Activated B cell treated with CpG ODN at 0.5 μM for 24 hours (primary cell): Measurements from ENCODE around the gene CD8B. TPM values are rescaled to one million over a fixed set of nuclear protein-coding genes. Genes with fewer than 3 reads are reported as not detected.

ENCODE experiments used
- ATAC-seq: fragments of 200-7000 bp; cut with Tn5 transposase; one replicate; pipeline ENCODE4 v1.10.0; 2021; ENCODE audit warnings: low read depth, mild to moderate bottlenecking, moderate library complexity
- CTCF ChIA-PET: fragments of 350-600 bp; sonication (Branson Sonifier 250); formaldehyde crosslinking; loops from one replicate; lab custom pipeline; 2021; ENCODE audit warnings: antibody characterized with exemption; lab: Charles Lee
- POLR2A ChIA-PET: fragments of 350-600 bp; sonication (Branson Sonifier 250); formaldehyde crosslinking; loops from one replicate; lab custom pipeline; 2021; ENCODE audit warnings: antibody characterized with exemption; lab: Charles Lee
- DNase-seq: peaks from one replicate; pipeline ENCODE4 v3.0.0; 2022
- H3K27ac Mint-ChIP-seq: one replicate; pipeline ENCODE4 v1.8.0; 2020; ENCODE audit warnings: mixed read lengths
- H3K27me3 Mint-ChIP-seq: one replicate; pipeline ENCODE4 v1.8.0; 2021; ENCODE audit warnings: mixed read lengths
- H3K36me3 Mint-ChIP-seq: one replicate; pipeline ENCODE4 v1.8.0; 2021; ENCODE audit warnings: low read depth, mixed read lengths
- H3K4me1 Mint-ChIP-seq: one replicate; pipeline ENCODE4 v1.8.0; 2021; ENCODE audit warnings: mixed read lengths
- H3K4me3 Mint-ChIP-seq: one replicate; pipeline ENCODE4 v1.8.0; 2020; ENCODE audit warnings: mild to moderate bottlenecking, mixed read lengths
- H3K9me3 Mint-ChIP-seq: one replicate; pipeline ENCODE4 v1.8.0; 2020; ENCODE audit warnings: mixed read lengths
- intact Hi-C: fragments of 100-400 bp; cut with micrococcal nuclease; formaldehyde crosslinking; loops from one replicate; pipeline ENCODE4 v1.15.1; 2024
- total RNA-seq: library from RNA; stranded (reverse); gene quantifications from 2 replicates; pipeline ENCODE4 v1.2.3, GENCODE V29; 2022
- TF ChIP-seq, protein P1 (sequence below): fragments of 200-600 bp; IDR thresholded peaks from one replicate; pipeline ENCODE4 v1.8.0; 2022; ENCODE audit warnings: antibody characterized with exemption, mild to moderate bottlenecking

CD8B gene
- total RNA-seq, 1 donor from 2014 or later = not detected

DNA sequence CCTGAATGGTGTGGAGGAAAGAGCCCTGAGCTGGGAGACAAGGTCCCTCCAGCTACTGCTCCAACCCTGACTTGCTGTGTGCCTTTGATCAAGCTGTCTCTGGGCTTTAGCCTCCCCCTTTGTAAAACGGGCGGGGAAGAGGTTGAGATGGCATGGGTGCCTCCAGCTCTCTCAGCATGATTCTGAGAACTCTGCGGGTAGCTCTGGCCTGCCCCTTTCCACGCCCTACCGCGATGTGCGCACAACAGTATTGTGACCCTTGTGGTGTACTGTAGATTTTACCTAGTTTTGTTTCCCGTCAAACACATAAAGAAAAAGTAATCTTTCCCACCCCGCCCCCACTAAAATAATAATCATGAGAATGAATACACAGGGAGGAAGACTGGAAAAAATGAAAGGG, 76.2 kb downstream of the CD8B start:
- intact Hi-C loops = no loop called here
- TF ChIP-seq, protein P1, sequence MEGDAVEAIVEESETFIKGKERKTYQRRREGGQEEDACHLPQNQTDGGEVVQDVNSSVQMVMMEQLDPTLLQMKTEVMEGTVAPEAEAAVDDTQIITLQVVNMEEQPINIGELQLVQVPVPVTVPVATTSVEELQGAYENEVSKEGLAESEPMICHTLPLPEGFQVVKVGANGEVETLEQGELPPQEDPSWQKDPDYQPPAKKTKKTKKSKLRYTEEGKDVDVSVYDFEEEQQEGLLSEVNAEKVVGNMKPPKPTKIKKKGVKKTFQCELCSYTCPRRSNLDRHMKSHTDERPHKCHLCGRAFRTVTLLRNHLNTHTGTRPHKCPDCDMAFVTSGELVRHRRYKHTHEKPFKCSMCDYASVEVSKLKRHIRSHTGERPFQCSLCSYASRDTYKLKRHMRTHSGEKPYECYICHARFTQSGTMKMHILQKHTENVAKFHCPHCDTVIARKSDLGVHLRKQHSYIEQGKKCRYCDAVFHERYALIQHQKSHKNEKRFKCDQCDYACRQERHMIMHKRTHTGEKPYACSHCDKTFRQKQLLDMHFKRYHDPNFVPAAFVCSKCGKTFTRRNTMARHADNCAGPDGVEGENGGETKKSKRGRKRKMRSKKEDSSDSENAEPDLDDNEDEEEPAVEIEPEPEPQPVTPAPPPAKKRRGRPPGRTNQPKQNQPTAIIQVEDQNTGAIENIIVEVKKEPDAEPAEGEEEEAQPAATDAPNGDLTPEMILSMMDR = no peak
- ATAC-seq (no peak), DNase-seq (no peak)
- Mint-ChIP-seq H3K4me3 (no peak overlapping the region), H3K9me3 (no peaks in the 10 kb centered on the region), H3K4me1 (peaks cover 32% of the 10 kb centered on the region), H3K36me3 (no peaks in the 10 kb centered on the region), H3K27ac (peak overlapping the region; percentile 24), H3K27me3 (peaks cover 10% of the 10 kb centered on the region)
- CTCF ChIA-PET = no interaction called here
- POLR2A ChIA-PET = no interaction called here

DNA sequence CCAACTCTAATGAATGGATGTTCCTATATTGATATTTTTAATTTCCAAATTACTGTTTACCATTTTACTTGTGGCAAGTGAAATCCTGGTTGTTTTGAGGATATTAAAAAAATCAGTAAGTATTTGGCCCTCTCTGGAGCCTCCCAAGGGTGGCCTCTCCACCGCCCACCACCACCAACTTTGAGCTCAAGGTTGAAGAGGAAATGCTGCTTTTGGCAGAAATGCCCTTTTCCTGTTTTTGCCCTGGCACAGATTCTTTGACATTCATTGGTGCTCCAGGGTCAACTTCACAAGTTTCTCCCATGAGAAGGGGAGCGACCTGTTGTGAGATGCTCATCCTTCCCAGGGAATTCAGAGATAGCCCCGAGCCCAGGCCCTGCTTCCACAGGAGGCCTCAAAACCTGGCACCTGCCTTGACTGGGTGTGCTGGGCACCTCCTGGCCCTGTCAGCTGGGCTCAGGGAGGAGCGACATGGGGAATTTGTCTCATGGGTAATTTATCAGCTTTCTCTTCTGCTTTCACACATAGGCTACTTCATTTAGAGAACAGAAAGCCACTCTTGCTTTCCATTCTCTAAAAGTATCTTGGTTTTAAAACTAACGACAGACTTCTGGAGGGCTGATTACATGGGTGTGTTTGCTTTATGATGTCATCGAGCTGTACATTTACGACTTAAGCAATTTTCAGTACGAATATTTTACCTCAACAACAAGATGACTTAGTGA, 77.9 kb downstream of the CD8B start:
- no peak for DNase-seq
- ATAC-seq = peak; percentile 87
- Mint-ChIP-seq H3K36me3 (no peaks in the 10 kb centered on the region), H3K4me3 (peak overlapping the region; percentile 39), H3K27me3 (peaks cover 2% of the 10 kb centered on the region), H3K27ac (peak overlapping the region; percentile 62), H3K9me3 (no peaks in the 10 kb centered on the region), H3K4me1 (peaks cover 23% of the 10 kb centered on the region)
- CTCF ChIA-PET = interaction anchor here (1.2 to 1.6 kb wide), 2 partner anchors 21 to 24 kb away, joined by 3 to 4 read pairs; no protein-coding TSS in a partner anchor
- POLR2A ChIA-PET = interaction anchor here (0.5 kb wide), 1 partner anchor 16 kb away, joined by 4 read pairs; no protein-coding TSS in a partner anchor
- intact Hi-C loops = no loop called here
- TF ChIP-seq, protein P1 = no peak

DNA sequence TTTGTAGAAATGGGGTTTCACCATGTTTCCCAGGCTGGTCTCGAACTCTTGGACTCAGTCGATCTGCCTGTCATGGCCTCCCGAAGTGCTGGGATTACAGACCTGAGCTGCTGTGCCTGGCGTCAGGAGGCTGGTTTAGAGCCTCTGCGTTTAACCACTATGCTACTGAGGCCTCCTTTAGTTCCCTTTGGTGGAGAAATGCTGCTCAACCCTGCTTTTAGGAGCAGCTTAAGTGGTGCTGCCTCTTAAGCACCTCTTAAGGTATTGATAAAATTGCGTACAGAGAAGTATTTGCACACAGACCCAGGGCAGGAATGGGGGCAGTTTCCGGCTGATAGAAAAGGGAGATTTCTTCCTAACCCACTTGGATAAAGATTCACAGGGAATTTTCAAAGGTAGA, 78.9 kb downstream of the CD8B start:
- intact Hi-C loops = no loop called here
- Mint-ChIP-seq H3K4me1 (peaks cover 23% of the 10 kb centered on the region), H3K27ac (no peak overlapping the region), H3K27me3 (peaks cover 2% of the 10 kb centered on the region), H3K36me3 (no peaks in the 10 kb centered on the region), H3K9me3 (no peaks in the 10 kb centered on the region), H3K4me3 (no peak overlapping the region)
- ATAC-seq (no peak), DNase-seq (no peak)
- CTCF ChIA-PET = interaction anchor here (1.1 kb wide), 1 partner anchor 18 kb away, joined by 3 read pairs; no protein-coding TSS in a partner anchor
- TF ChIP-seq, protein P1 = no peak
- POLR2A ChIA-PET = no interaction called here

DNA sequence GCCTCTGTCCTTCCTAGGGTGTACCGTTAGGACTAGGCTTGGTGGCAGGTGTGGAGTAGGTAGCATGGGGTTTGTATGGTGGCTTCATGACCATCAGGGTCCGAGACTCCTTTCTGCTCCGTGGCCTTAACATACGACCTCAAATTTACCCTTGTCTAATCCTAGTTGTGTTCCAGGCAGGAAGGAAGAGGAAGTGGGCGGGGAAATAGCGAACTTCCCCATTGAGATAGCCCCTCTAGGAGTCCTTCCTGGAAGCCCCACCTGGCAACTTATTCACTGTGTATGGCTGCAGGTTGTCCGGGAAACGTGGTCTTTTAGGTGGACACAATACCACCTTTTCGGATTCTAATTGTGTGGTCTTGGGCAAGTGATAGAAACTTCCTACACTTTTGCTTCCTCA, 80.3 kb downstream of the CD8B start:
- TF ChIP-seq, protein P1 = no peak
- no peak overlapping the region for H3K27ac Mint-ChIP-seq
- H3K4me1 Mint-ChIP-seq = peaks cover 23% of the 10 kb centered on the region
- CTCF ChIA-PET = no interaction called here
- intact Hi-C loops = no loop called here
- peaks cover 7% of the 10 kb centered on the region for H3K36me3 Mint-ChIP-seq
- POLR2A ChIA-PET = no interaction called here
- H3K9me3 Mint-ChIP-seq = no peaks in the 10 kb centered on the region
- DNase-seq = no peak
- H3K27me3 Mint-ChIP-seq = no peaks in the 10 kb centered on the region
- no peak for ATAC-seq
- no peak overlapping the region for H3K4me3 Mint-ChIP-seq

DNA sequence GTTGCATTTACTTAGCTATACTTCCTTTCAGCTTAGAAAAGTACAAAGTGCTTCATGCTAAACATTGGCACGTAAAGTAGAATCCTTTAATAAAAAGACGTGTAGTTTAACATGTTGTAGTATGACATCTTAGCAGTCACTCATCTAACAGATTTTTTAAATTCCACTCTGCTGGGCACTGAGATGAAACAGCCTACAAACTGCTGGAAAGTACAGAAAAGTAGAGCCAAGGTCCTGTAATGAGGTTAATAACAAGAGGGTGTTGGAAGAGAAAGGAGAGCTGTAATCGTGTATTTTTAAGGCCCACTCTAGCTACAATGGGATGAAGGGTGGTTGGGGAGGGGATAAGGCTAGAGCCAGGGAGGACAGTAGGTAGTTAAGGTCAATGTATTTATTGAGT, 81.7 kb downstream of the CD8B start:
- POLR2A ChIA-PET = no interaction called here
- TF ChIP-seq, protein P1 = no peak
- ATAC-seq = no peak
- CTCF ChIA-PET = no interaction called here
- Mint-ChIP-seq H3K27me3 (no peaks in the 10 kb centered on the region), H3K4me1 (peaks cover 23% of the 10 kb centered on the region), H3K27ac (no peak overlapping the region), H3K4me3 (no peak overlapping the region), H3K9me3 (no peaks in the 10 kb centered on the region), H3K36me3 (peaks cover 15% of the 10 kb centered on the region)
- intact Hi-C loops = no loop called here
- DNase-seq = no peak
